GM13977 (cell line): ENCODE results near the gene MUC15.
"Not testable (repeated sequence)": the region's sequence is repeated elsewhere in the genome, so short reads cannot be mapped to it uniquely, and the experiment has no call there.

Experiments
- DNase-seq: peaks from one replicate; pipeline ENCODE4 v3.0.0; 2012; ENCODE audit warnings: low spot score
- CTCF ChIP-seq: IDR thresholded peaks from 2 replicates; pipeline ENCODE4 v1.5.1; 2012; ENCODE audit warnings: mild to moderate bottlenecking, control low read depth; ENCODE audit not compliant: insufficient read depth; ENCODE audit errors: extremely low read depth, missing control alignments
- in situ Hi-C: fragments of 300-500 bp; cut with MboI; formaldehyde crosslinking; loops from one replicate; pipeline ENCODE4 v1.12.0; 2022; ENCODE audit warnings: low sequenced_read_pairs, low pct_unique_long_range_greater_than_20kb, mixed read lengths, inconsistent platforms; ENCODE audit not compliant: unreplicated experiment

The MUC15 gene

DNA sequence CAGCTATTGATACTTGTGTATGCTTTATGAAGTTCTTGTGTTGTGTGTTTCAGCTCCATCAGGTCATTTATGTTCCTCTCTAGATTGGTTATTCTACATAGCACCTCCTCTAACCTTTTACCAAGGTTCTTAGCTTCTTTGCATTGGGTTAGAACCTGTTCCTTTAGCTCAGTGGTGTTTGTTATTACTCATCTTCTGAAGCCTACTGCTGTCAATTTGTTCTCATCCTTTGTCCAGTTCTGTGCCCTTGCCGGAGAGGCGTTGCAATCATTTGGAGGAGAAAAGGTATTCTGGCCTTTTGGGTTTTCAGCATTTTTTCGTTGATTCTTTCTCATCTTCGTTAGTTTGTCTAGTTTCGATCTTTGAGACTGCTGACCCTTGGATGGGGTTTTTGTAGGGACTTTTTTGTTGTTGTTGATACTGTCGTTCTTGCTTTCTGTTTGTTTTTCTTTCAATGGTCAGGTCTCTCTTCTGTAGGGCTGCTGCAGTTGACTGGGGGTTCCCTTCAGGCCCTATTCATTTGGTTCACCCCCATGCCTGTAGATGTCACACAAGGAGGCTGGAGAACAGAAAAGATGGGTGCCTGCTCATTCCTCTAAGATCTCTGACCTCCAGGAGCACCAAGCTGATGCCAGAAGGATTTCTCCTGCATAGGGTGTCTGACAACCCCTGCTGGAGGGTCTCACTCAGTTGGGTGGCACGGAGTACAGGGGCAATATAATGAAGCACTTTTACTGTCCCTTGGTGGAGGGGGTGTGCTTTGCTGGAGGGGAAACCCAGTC lies 35.9 kb upstream of the MUC15 start:
- in situ Hi-C loops = no loop called here
- no peak for TF ChIP-seq CTCF
- no peak for DNase-seq

DNA sequence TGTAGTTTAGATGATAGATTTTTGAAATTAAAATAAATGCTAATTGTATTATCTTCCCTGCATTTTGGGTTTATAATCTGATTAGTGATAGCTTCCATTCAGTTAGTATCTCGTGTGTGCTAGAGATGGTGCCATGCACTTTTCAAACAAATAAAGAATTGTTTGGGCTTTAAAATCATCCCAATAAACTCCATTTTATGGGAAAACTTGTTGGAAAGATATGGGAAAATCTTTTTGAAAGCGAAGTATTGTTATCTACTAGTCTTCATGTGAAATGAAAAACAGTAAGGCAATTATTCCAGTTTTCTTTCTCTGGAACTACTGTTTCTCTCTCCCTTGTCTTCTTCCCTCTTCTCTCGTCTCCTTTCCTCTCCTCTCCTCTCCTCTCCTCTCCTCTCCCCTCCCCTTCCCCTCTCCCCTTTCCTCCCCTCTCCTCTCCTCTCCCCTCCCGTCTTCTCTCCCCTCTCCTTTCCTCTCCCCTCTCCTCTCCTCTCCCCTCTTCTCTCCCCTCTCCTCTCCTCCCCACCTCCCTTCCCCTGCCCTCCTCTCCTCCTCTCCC lies 27.9 kb upstream of the MUC15 start:
- TF ChIP-seq CTCF = no peak
- in situ Hi-C loops = no loop called here
- DNase-seq = no peak

DNA sequence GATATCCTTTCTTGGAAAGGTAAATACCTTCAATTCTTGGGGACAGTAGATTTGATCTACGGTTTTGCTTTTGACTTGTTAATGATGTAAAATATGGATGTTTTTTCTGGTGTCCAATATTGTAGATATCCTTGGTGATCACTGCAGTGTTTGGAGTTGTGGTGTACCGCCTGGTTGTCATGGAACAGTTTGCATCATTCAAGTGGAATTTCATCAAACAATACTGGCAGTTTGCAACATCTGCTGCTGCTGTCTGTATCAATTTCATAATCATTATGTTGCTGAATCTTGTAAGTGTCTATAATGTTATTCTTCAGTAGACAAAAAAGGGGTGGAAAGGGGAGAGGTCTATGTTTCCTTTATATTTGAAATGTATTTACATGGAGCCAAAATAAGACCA lies 27.4 kb upstream of the MUC15 start:
- TF ChIP-seq CTCF = no peak
- DNase-seq = no peak

DNA sequence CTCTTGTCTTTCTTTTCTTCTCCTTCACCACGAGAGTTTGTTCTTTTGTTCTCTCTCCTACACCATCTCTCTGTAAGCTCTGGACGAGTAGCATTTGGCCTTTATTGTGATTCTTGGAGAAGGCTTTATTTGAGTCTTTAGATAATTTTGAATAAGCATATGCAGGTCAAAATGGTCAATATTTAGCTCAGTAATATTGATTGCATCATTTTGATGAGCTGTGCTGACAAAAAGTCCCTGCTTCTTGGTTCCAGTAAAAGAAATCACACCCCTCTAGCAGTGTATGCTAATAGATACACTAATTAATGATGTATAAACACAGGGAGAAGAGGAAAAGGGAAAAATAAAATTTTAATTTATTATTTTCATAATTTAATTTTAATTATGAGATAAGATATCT lies 25.8 kb upstream of the MUC15 start:
- no peak for TF ChIP-seq CTCF
- no peak for DNase-seq
- in situ Hi-C loops = no loop called here

More for the DNA sequence above, 27.4 kb upstream of the MUC15 start:
- in situ Hi-C loops = no loop called here

- DNase-seq, in situ Hi-C loops: not testable (repeated sequence)
Observed at GRCh38 chr11:26597049-26597689, 25.1 kb upstream of the MUC15 start.

- in situ Hi-C loops, DNase-seq: not testable (repeated sequence)
Observed at GRCh38 chr11:26595207-26595865, 23.3 kb upstream of the MUC15 start.

DNA sequence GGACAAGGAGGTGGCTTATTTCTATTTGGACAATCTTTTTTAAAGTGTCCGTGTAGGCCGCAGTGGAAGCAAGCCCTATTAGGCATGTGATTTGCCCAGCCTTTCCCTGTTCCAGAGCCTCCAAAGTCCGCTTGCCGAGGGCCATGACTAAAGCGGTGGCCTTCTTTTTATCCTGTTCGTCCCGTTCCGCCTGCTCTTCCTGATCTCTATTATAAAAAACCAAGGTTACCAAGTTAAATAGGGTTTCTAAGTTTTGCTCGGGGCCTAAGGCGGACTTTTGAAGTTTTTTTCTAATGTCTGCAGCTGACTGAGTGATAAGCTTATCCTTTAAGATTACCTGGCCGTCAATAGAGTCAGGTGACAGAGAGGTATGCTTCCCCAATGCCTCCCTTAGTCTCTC lies 21.6 kb upstream of the MUC15 start:
- in situ Hi-C loops = no loop called here
- DNase-seq = no peak
- TF ChIP-seq CTCF = no peak
